ENCODE data around the gene KRT28.

The KRT28 gene

GRCh38 chr17:40812639-40813038 is 12.9 kb upstream of the KRT28 start:
- Histone ChIP-seq H3K27ac (no peak overlapping the region), H3K4me3 (no peak overlapping the region)
- no peak for DNase-seq (ENCODE audit: low spot score)
- no peak for TF ChIP-seq CTCF (IDR thresholded peaks at IDR 0.05)

GRCh38 chr17:40810494-40810893 is 10.7 kb upstream of the KRT28 start:
- H3K27ac ChIP-seq, result no peak overlapping the region
- TF ChIP-seq CTCF (IDR thresholded peaks at IDR 0.05), result no peak
- DNase-seq (ENCODE audit: low spot score), result no peak
- H3K4me3 ChIP-seq, result no peak overlapping the region

- no peak for DNase-seq (ENCODE audit: low spot score)
- Histone ChIP-seq H3K4me3 (no peak overlapping the region), H3K27ac (no peak overlapping the region)
- TF ChIP-seq CTCF (IDR thresholded peaks at IDR 0.05), result no peak
These were observed 10.1 kb upstream of the KRT28 start for GRCh38 chr17:40809721-40810421.

DNA sequence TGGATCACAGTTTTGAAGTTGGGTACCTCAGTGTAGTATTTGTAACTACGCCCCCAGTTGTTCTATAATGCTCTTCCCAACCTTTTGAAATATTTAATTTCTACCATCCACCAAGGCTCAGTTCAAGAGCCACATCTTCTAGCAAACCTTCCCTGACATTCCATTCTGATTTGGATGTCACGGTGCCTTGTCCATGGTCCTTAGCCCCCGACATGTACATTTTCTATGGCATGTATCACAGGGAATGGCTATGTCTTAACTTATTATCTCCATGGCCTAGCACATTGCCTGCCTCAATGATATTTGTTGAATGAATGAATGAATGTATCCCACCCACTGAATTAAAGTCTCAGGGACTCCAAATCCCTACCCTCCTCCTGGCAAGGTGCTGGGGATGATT is 6.4 kb upstream of the KRT28 start:
- no peak for DNase-seq (ENCODE audit: low spot score)
- no peak for TF ChIP-seq CTCF (IDR thresholded peaks at IDR 0.05)
- no peak overlapping the region for H3K27ac ChIP-seq
- H3K4me3 ChIP-seq, result no peak overlapping the region

DNA sequence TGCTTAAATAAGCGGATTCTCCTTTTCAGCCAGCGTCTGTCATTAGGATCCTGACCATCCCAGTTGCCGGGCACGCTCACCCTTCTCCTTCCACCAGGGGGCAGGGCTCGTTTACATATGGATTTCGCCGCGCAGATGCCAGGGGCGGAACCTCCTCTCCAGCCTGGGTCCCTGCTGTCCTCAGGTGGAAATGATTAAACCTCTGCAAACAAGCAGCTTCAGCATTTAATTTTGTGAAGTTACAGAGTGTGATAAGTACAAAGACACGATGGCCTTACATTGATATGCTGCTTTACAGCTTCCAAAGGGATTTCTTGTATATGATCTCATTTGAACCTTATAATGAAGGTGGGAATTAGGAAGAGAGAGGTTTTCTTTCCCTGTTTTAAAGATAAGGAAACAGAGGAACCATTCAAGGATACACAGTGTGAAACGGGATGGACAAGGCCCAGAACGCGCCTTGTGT is 3.9 kb upstream of the KRT28 start:
- no peak overlapping the region for H3K27ac ChIP-seq
- H3K4me3 ChIP-seq, result no peak overlapping the region
- DNase-seq (ENCODE audit: low spot score), result no peak
- TF ChIP-seq CTCF (IDR thresholded peaks at IDR 0.05), result peak; percentile 62

GRCh38 chr17:40801157-40801556 is 1.4 kb upstream of the KRT28 start:
- Histone ChIP-seq H3K4me3 (no peak overlapping the region), H3K27ac (no peak overlapping the region)
- TF ChIP-seq CTCF (IDR thresholded peaks at IDR 0.05), result no peak
- no peak for DNase-seq (ENCODE audit: low spot score)

GRCh38 chr17:40800381-40800780 is 622 bp upstream of the KRT28 start:
- TF ChIP-seq CTCF (IDR thresholded peaks at IDR 0.05), result no peak
- H3K27ac ChIP-seq, result no peak overlapping the region
- DNase-seq (ENCODE audit: low spot score), result no peak
- no peak overlapping the region for H3K4me3 ChIP-seq
